Hematopoietic multipotent progenitor cell treated with erythropoietin and hydrocortisone succinate and interleukin-3 and kit ligand, for 8 days (in vitro differentiated cells): ENCODE data around the gene MYL1.

Experiments used
- DNase-seq: peaks from one replicate; pipeline ENCODE4 v3.0.0-alpha.2; 2015

MYL1 gene

DNA sequence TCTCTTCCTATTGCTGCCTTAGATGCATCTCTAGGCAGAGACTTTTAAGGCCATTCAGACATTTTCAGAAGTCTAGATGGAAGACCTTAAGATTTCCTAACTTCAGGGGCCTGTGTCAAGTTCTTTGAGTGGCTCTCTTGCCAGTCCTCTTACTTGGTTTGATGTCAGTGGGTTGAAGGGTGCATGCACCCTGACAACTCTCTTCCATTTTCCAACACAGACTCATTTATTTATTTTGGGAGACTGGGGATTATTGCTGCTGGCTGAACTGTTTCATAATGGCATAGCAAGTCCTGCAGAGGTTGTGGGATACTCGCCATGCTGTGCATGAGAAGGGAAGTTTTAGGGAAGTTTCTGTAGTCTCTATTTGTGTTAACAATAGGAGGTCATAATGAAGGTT lies 50.7 kb downstream of the MYL1 start:
- DNase-seq = no peak

DNA sequence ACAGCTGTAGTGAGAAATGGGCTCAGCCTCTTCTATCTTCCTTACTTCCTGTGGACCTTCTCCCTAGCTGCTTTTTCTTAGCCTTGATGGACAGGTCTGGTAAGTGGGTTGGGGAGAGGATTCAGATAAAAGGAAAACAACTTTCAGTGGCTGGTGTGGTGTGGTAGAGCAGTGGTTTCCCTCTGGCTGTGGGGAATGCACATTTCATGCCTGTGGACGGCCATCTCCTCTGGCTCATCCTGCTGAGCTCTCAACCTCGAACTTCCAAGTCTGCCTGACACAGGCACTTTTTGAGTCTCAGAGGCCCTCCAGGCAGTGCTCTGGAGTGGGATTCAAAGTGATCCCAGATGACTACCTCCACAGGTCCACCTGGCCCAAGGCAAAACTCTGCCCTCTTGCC lies 51.1 kb downstream of the MYL1 start:
- no peak for DNase-seq

DNA sequence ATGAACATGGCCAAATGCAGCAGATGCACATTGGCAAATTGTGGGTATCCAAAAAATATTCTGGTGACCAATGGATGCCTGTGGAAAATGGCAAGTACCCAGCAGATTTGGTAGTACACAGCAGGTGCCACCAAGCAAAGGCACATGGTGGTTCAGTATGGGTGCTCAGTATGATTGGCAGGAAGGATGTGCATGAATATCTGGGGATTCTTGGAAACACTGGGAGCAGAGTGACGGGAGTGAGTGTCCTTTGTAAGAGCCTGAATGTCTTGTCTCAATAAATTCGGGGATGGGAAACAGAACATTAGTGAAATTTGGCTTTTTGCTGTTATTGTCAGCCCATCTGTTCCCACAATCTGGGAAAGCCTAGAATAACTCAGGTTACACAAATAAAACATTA lies 52.9 kb downstream of the MYL1 start:
- DNase-seq = no peak

DNA sequence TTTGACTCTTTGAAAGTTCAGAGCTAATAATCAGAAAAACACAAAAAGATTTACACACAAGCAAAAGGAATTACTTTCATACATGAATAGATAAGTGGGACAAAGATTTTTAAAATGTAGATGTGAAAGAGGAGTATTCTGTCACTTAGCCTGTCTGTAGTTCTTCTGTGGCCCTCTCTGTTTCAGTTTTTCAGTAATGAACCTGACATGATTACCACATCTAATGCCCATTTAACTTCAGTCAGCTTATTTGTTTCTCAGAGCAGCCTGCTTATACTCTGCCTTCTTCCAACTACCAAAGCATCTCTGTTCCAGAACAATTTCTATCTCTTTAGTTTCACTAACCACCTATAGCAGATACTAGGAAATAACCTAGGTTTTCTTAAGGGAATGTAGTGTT lies 55.3 kb downstream of the MYL1 start:
- no peak for DNase-seq

DNA sequence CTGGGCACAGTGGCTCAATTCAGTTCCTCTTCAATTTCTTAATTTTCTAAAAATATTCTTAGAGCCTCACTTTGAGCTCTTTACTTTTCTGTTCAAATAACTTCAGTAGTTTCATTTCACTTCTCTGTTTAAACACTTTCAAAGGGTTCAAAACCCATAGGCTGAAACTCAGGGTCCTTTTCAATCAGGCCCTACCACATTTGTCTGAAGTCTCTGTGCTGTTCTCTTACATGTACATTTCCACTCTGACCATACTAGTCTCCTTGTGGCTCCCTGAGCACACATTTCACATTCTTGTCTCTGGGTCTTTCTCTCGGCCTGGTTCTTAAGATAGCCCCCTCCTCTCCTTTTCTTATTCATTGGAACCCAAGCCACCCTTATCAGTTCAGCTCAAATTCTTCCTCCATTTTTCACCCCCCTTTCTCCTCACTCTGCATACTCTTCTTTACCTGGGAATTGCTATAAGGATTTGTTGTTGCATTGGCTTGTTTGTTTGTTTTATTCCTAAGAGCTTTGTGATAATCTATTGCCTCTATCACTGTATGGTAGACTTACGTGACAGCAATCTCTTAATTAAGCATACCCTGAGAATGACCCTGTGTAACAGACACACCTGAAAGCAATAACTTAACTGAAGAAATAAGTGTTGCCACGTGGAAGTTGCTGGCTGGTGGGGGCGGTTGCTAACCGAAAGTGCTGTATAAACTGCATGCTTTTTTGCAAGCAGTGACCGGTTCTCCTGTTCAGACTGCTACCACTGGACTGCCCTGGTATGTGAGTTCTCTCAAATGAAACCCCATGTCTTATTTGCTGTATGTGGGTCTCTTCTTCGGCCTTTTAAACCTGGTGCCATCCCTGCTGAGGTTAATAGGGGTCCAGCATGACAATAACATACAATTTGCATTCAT lies 62.0 kb downstream of the MYL1 start:
- no peak for DNase-seq

DNA sequence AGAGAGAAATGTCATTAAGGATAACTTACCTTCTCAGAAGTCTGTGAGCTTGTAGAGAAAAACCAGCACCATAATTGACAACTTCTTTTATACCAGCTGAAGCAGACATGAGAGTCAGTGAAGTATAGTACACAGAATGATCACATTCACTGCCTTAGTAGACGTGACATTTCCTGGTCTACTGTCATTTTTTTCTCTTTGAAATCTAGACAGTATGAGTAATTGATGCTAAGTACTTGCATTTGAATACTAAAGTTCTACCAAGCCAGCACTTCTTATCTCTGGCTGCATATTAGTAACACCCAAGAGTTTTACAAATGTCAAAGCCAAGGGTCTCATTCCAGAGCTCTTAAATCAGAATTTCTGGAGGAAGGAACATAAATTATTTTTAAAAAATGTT lies 64.4 kb downstream of the MYL1 start:
- DNase-seq = no peak
